ENCODE measurements around the gene IQCK. TPM values are rescaled to one million over a fixed set of nuclear protein-coding genes. Genes with fewer than 3 reads are reported as not detected.

Gene IQCK
- total RNA-seq, 2 donors from 2014 or later = 26.0 to 42.2 TPM

GRCh38 chr16:19848756-19849155 lies 130.7 kb downstream of the IQCK start:
- no peak for DNase-seq (ENCODE audit: low spot score)
- 94% methylated on average over 3 of the region's 3 CpGs for WGBS
- no peaks in the 10 kb centered on the region for H3K36me3 ChIP-seq
- H3K27ac ChIP-seq = no peak overlapping the region
- no peaks in the 10 kb centered on the region for H3K4me1 ChIP-seq (replicated peaks)
- H3K9me3 ChIP-seq = no peaks in the 10 kb centered on the region
- TF ChIP-seq POLR2AphosphoS5 (IDR thresholded peaks at IDR 0.05) = no peak
- no peak for TF ChIP-seq POLR2A (IDR thresholded peaks at IDR 0.05)
- no peak for TF ChIP-seq CTCF (IDR thresholded peaks at IDR 0.05)
- intact Hi-C loops (cut with DNase I) = no loop called here
- H3K27me3 ChIP-seq (replicated peaks; ENCODE audit: insufficient read depth) = no peaks in the 10 kb centered on the region
- no peak overlapping the region for H3K4me3 ChIP-seq

- TF ChIP-seq POLR2A (IDR thresholded peaks at IDR 0.05) (no peak), POLR2AphosphoS5 (IDR thresholded peaks at IDR 0.05) (no peak), CTCF (IDR thresholded peaks at IDR 0.05) (no peak)
- WGBS = 92% methylated on average over 11 of the region's 11 CpGs
- intact Hi-C loops (cut with DNase I) = no loop called here
These were observed 132.2 kb downstream of the IQCK start for GRCh38 chr16:19850131-19850817.

GRCh38 chr16:19851476-19851875 lies 133.4 kb downstream of the IQCK start:
- TF ChIP-seq CTCF (IDR thresholded peaks at IDR 0.05) (no peak), POLR2AphosphoS5 (IDR thresholded peaks at IDR 0.05) (no peak), POLR2A (IDR thresholded peaks at IDR 0.05) (no peak)
- Histone ChIP-seq H3K9me3 (no peaks in the 10 kb centered on the region), H3K4me3 (no peak overlapping the region), H3K4me1 (replicated peaks) (no peaks in the 10 kb centered on the region), H3K36me3 (no peaks in the 10 kb centered on the region), H3K27ac (no peak overlapping the region), H3K27me3 (replicated peaks; ENCODE audit: insufficient read depth) (no peaks in the 10 kb centered on the region)
- intact Hi-C loops (cut with DNase I) = no loop called here
- DNase-seq (ENCODE audit: low spot score) = no peak
- WGBS = 81% methylated on average over 7 of the region's 7 CpGs

More at GRCh38 chr16:19850131-19850817, 132.2 kb downstream of the IQCK start:
- no peak overlapping the region for H3K27ac ChIP-seq
- no peaks in the 10 kb centered on the region for H3K36me3 ChIP-seq
- DNase-seq (ENCODE audit: low spot score) = no peak
- H3K27me3 ChIP-seq (replicated peaks; ENCODE audit: insufficient read depth) = no peaks in the 10 kb centered on the region
- no peak overlapping the region for H3K4me3 ChIP-seq
- H3K9me3 ChIP-seq = no peaks in the 10 kb centered on the region
- no peaks in the 10 kb centered on the region for H3K4me1 ChIP-seq (replicated peaks)

GRCh38 chr16:19853132-19853741 lies 135.2 kb downstream of the IQCK start:
- WGBS = 83% methylated on average over 8 of the region's 8 CpGs
- DNase-seq (ENCODE audit: low spot score) = no peak
- Histone ChIP-seq H3K4me1 (replicated peaks) (no peaks in the 10 kb centered on the region), H3K27ac (no peak overlapping the region), H3K36me3 (no peaks in the 10 kb centered on the region), H3K4me3 (no peak overlapping the region), H3K9me3 (no peaks in the 10 kb centered on the region), H3K27me3 (replicated peaks; ENCODE audit: insufficient read depth) (no peaks in the 10 kb centered on the region)
- TF ChIP-seq POLR2AphosphoS5 (IDR thresholded peaks at IDR 0.05) (no peak), POLR2A (IDR thresholded peaks at IDR 0.05) (no peak), CTCF (IDR thresholded peaks at IDR 0.05) (no peak)
- intact Hi-C loops (cut with DNase I) = no loop called here
